K562 (cell line): ENCODE data around the gene ROBO1. TPM values are rescaled to one million over a fixed set of nuclear protein-coding genes. Genes with fewer than 3 reads are reported as not detected.

Source experiments
- ATAC-seq: fragments of 200-7000 bp; cut with Tn5 transposase; 3 replicates; pipeline ENCODE4 v1.9.1; 2020; ENCODE audit warnings: moderate library complexity
- BruUV-seq: library from RNA; stranded (reverse); fragments of 400-500 nt; replicated peaks from 2 replicates; lab custom pipeline; 2021; lab: Mats Ljungman, UMichigan
- CTCF ChIA-PET: fragments of 300-600 bp; formaldehyde crosslinking; extraction: SDS; loops from one replicate; lab custom pipeline; 2021; ENCODE audit warnings: low intra/inter-chr PET ratio; lab: Yijun Ruan, JAX
- POLR2A ChIA-PET: fragments of 300-600, 350-650 bp; sonication (Branson Sonifier 250); formaldehyde crosslinking; extraction: SDS; loops from one replicate; lab custom pipeline; 2021; ENCODE audit warnings: antibody characterized with exemption, inconsistent platforms; lab: Yijun Ruan, JAX
- DNase-seq, 4 experiments: peaks; one replicate each; pipeline versions ENCODE4 v3.0.0 to v3.0.0-alpha.2; 2011 to 2018; ENCODE audit warnings: low spot score in 3 of 4, mixed read lengths in 3 of 4; ENCODE audit errors: extremely low read depth in 1 of 4
- FAIRE-seq: peaks from 2 replicates; lab custom pipeline; 2011; peaks lifted over from hg19 to GRCh38; lab: Jason Lieb, UNC
- H2AFZ ChIP-seq: 2 replicates; pipeline ENCODE4 v1.6.0; 2011; ENCODE audit warnings: low read depth, low read length, control low read depth, inconsistent platforms
- H3K27ac ChIP-seq: fragments of 200-600 bp; 3 replicates; pipeline ENCODE4 v1.8.0; 2011; ENCODE audit warnings: low read depth, mild to moderate bottlenecking, control low read depth, inconsistent platforms, low read length, moderate library complexity, mixed read lengths; ENCODE audit errors: extremely low read depth
- H3K27me3 ChIP-seq, 2 experiments: fragments of 300-600 bp in 1 of 2; 2 replicates in 1 of 2; 3 replicates in 1 of 2; pipeline versions ENCODE4 v1.6.0 to v1.8.0; 2011; ENCODE audit warnings: inconsistent platforms in 2 of 2, low read length in 2 of 2, mild to moderate bottlenecking in 1 of 2, mixed read lengths in 1 of 2, moderate library complexity in 1 of 2; ENCODE audit not compliant: control insufficient read depth in 2 of 2, insufficient read depth in 2 of 2
- H3K36me3 ChIP-seq: fragments of 300-600 bp; 3 replicates; pipeline ENCODE4 v1.8.0; 2011; ENCODE audit warnings: mild to moderate bottlenecking, low read length, inconsistent platforms; ENCODE audit not compliant: control insufficient read depth, insufficient read depth
- H3K4me1 ChIP-seq, 2 experiments: fragments of 200-600 bp in 1 of 2; replicated peaks in 1 of 2; 2 replicates in 1 of 2; 3 replicates in 1 of 2; pipeline versions ENCODE4 v1.5.1 to v1.8.0; 2011; ENCODE audit warnings: inconsistent platforms in 2 of 2, low read length in 2 of 2, mild to moderate bottlenecking in 1 of 2, mixed read lengths in 1 of 2, moderate library complexity in 1 of 2; ENCODE audit not compliant: control insufficient read depth in 2 of 2, insufficient read depth in 2 of 2
- H3K4me2 ChIP-seq: 2 replicates; pipeline ENCODE4 v1.6.1; 2011; ENCODE audit warnings: low read length, control low read depth, inconsistent platforms, mixed read lengths; ENCODE audit not compliant: insufficient read depth
- H3K4me3 ChIP-seq: fragments of 200-600 bp; sonication (generic), shearing (Covaris generic); 2 replicates; pipeline ENCODE4 v1.5.1; 2016; ENCODE audit warnings: control low read depth, inconsistent platforms
- H3K79me2 ChIP-seq: fragments of 200-600 bp; 3 replicates; pipeline ENCODE4 v1.8.0; 2011; ENCODE audit warnings: low read length, inconsistent platforms; ENCODE audit not compliant: control insufficient read depth, insufficient read depth
- H3K9ac ChIP-seq, 2 experiments: 2 replicates each; pipeline versions ENCODE4 v1.6.0 to v1.6.1; 2011; ENCODE audit warnings: low read depth in 2 of 2, low read length in 2 of 2, control low read depth in 1 of 2, inconsistent platforms in 1 of 2, mild to moderate bottlenecking in 1 of 2, mixed read lengths in 1 of 2; ENCODE audit not compliant: insufficient read depth in 1 of 2
- H3K9me1 ChIP-seq: one replicate; pipeline ENCODE4 v1.6.0; 2011; ENCODE audit warnings: inconsistent platforms, mild to moderate bottlenecking, low read length, moderate library complexity; ENCODE audit not compliant: control insufficient read depth, insufficient read depth
- H3K9me3 ChIP-seq: replicated peaks from 2 replicates; pipeline ENCODE4 v1.5.1; 2011; ENCODE audit warnings: low read depth, low read length, inconsistent platforms; ENCODE audit not compliant: control insufficient read depth, insufficient read depth
- H4K20me1 ChIP-seq: replicated peaks from 2 replicates; pipeline ENCODE4 v1.6.1; 2011; ENCODE audit warnings: low read length, inconsistent platforms, mixed read lengths; ENCODE audit not compliant: control insufficient read depth, insufficient read depth
- CGGBP1 ChIP-seq: fragments of 250-450 bp; sonication (Bioruptor Pico); IDR thresholded peaks from 2 replicates; pipeline ENCODE4 v1.9.0; 2021; ENCODE audit warnings: mild to moderate bottlenecking
- CHD1 ChIP-seq: fragments of 200-600 bp; sonication (generic); IDR thresholded peaks from one replicate; pipeline ENCODE4 v1.6.1; 2012; ENCODE audit warnings: mild to moderate bottlenecking, moderate library complexity, low read length, inconsistent platforms
- CREB5 ChIP-seq: fragments of 250-450 bp; sonication (Bioruptor Pico); IDR thresholded peaks from 2 replicates; pipeline ENCODE4 v1.5.0; 2020; ENCODE audit warnings: mild to moderate bottlenecking
- FOXA1 ChIP-seq: fragments of 450-650 bp; IDR thresholded peaks from 2 replicates; pipeline ENCODE4 v1.6.1; 2016; ENCODE audit warnings: mild to moderate bottlenecking, borderline replicate concordance
- KDM1A ChIP-seq, 2 experiments: fragments of 450-650 bp; IDR thresholded peaks; 2 replicates each; pipeline ENCODE4 v1.6.1; 2016; ENCODE audit warnings: mild to moderate bottlenecking in 2 of 2
- RBM25 ChIP-seq: fragments of 200-400 bp; formaldehyde crosslinking; IDR thresholded peaks from 2 replicates; pipeline ENCODE4 v1.6.1; 2018; ENCODE audit warnings: low read length, low read depth, moderate library complexity; ENCODE audit not compliant: severe bottlenecking
- SFPQ ChIP-seq: fragments of 200-400 bp; formaldehyde crosslinking; IDR thresholded peaks from 2 replicates; pipeline ENCODE4 v1.6.1; 2017; ENCODE audit warnings: mild to moderate bottlenecking, low read depth, low read length, moderate library complexity
- TFAM ChIP-seq: fragments of 250-450 bp; sonication (Bioruptor Pico); conservative IDR thresholded peaks from 2 replicates; pipeline ENCODE4 v1.5.0; 2021; ENCODE audit warnings: mild to moderate bottlenecking, moderate library complexity
- ZNF324 ChIP-seq: fragments of 250-450 bp; sonication (Bioruptor Pico); IDR thresholded peaks from 2 replicates; pipeline ENCODE4 v1.4.0; 2020; ENCODE audit warnings: mild to moderate bottlenecking
- WGBS: fragments of 100-300 bp; shearing (Covaris generic); methylation state at CpG from one replicate; pipeline ENCODE4 v1.1.6; 2016; ENCODE audit warnings: low coverage, mixed read lengths; ENCODE audit not compliant: insufficient coverage; ENCODE audit errors: missing lambda C conversion rate; 5-methylcytosine and 5-hydroxymethylcytosine counted together
- in situ Hi-C: fragments of 300-500 bp; cut with MboI; formaldehyde crosslinking; loops from 4 replicates; pipeline ENCODE4 v1.15.0; 2018; ENCODE audit warnings: inconsistent platforms, mixed read lengths
- intact Hi-C: fragments of 100-400 bp; cut with micrococcal nuclease; formaldehyde crosslinking; loops from 2 replicates; pipeline ENCODE4 v1.14.2; 2022
- polyA plus RNA-seq, 8 experiments: library from polyadenylated mRNA; depleted of rRNA in 4 of 8; stranded (reverse) in 5 of 8; unstranded in 3 of 8; fragments of >200 nt; fragmentation: Nextera tagmentation in 2 of 8; fragmentation: Illumina TruSeq in 1 of 8; extraction: Ambion mirVana in 2 of 8; extraction: Trizol in 1 of 8; gene quantifications; 2 replicates each; pipeline versions ENCODE4 v1.2.1 to v1.2.3, GENCODE V29; 2011 to 2014; ENCODE audit warnings: inconsistent platforms in 1 of 8, missing spikeins in 1 of 8
- total RNA-seq, 7 experiments: library from RNA; depleted of rRNA in 6 of 7; stranded (reverse); fragments of >200 nt in 6 of 7; fragmentation: Illumina TruSeq in 2 of 7; extraction: Trizol in 2 of 7; gene quantifications; 2 replicates each; pipeline versions ENCODE4 v1.2.1 to v1.2.3, GENCODE V29; 2011 to 2021; ENCODE audit warnings: low replicate concordance in 1 of 7

The ROBO1 gene
- total and polyA plus RNA-seq, 9 of the 15 experiments (the other 6 are each of a cell fraction or from before 2014, with no cell fraction given), result 0.01 to 0.53 (median 0.17) TPM; not detected in 5

GRCh38 chr3:79351699-79352098 lies 416.1 kb downstream of the ROBO1 start:
- no peak overlapping the region for H3K27ac ChIP-seq
- ChIA-PET CTCF (no interaction called here), POLR2A (no interaction called here)
- no peaks in the 10 kb centered on the region for H3K36me3 ChIP-seq
- no peaks in the 10 kb centered on the region for H4K20me1 ChIP-seq
- no peaks in the 10 kb centered on the region for H3K4me1 ChIP-seq
- H3K27me3 ChIP-seq, result no peaks in the 10 kb centered on the region
- no peak for FAIRE-seq
- no peak for DNase-seq
- 0% methylated on average over 2 of the region's 2 CpGs for WGBS
- in situ Hi-C loops, result no loop called here
- H3K79me2 ChIP-seq, result no peaks in the 10 kb centered on the region
- no peak for ATAC-seq
- no peaks in the 10 kb centered on the region; the same call in 1 of the 2 replicates for H3K9me3 ChIP-seq
- intact Hi-C loops, result no loop called here
- H2AFZ ChIP-seq, result no peak overlapping the region
- TF ChIP-seq SFPQ (no peak), CGGBP1 (CRISPR knock-in tag) (no peak), RBM25 (no peak), KDM1A (IDR thresholded peaks at IDR 0.05) (no peak), ZNF324 (CRISPR knock-in tag) (no peak), TFAM (no peak), FOXA1 (no peak), CHD1 (no peak), CREB5 (no peak)
- TF ChIP-seq, all 486 proteins: peak for 0
- H3K4me2 ChIP-seq, result no peak overlapping the region
- no peaks in the 10 kb centered on the region for H3K9me1 ChIP-seq
- no peak overlapping the region for H3K9ac ChIP-seq
- BruUV-seq, result no TSS peak
- H3K4me3 ChIP-seq, result no peak overlapping the region
